ENCODE data around the gene ZNF76.

Gene ZNF76

DNA sequence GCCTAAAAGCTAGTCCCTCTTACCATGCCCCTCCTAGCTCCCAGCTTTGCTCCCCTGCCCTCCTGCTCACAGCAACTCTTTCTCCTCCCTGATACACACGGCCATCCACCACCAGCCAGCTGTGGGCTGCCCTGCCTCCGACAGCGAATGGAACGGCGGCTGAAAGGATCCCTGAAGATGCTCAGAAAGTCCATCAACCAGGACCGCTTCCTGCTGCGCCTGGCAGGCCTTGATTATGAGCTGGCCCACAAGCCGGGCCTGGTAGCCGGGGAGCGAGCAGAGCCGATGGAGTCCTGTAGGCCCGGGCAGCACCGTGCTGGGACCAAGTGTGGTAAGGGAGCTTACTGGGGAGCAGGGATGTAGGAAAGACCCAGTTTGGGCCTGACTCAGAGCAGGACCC is 16.6 kb upstream of the ZNF76 start:
- peaks cover 7% of the 10 kb centered on the region for H3F3A ChIP-seq (ENCODE audit: insufficient read depth, low read length)

DNA sequence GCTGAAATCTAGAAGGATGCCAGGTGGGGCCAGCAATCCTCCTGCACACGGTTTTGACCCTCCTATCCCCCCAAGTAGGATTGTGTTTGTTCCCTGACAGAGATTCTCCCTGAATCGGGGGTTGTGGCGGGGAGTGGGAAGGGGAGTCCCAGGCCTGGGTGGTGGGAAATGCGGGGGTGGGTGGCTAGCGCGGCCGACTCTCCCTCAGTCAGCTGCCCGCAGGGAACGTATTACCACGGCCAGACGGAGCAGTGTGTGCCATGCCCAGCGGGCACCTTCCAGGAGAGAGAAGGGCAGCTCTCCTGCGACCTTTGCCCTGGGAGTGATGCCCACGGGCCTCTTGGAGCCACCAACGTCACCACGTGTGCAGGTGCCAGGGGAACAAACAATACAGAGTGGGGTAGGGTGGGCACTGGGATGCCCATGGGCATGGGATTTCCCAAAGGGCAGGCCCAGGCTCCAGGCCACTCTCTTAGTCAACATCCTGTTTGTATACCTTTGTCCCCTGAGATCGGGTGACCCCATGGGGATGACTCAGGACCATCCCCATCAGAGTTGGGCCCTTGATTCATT is 16.1 kb upstream of the ZNF76 start:
- 0 out of 2 replicates have a peak, but pooled peaks cover 3% of the 10 kb centered on the region for H3K79me2 ChIP-seq (ENCODE audit: low read length)
- H3K9ac ChIP-seq (ENCODE audit: low read length) = no peak overlapping the region
- H3K4me3 ChIP-seq (ENCODE audit: low read length) = no peak overlapping the region
- peaks cover 13% of the 10 kb centered on the region for H3K4me1 ChIP-seq (ENCODE audit: low read length)
- H4K20me1 ChIP-seq (ENCODE audit: insufficient read depth, low read length) = no peaks in the 10 kb centered on the region
- no peak overlapping the region for H2AFZ ChIP-seq (ENCODE audit: low read length)
- H3K9me2 ChIP-seq (replicated peaks; ENCODE audit: insufficient read depth, low read length) = no peaks in the 10 kb centered on the region
- no peaks in the 10 kb centered on the region for H3K36me3 ChIP-seq (replicated peaks; ENCODE audit: insufficient read depth, low read length)
- TF ChIP-seq, protein P1, sequence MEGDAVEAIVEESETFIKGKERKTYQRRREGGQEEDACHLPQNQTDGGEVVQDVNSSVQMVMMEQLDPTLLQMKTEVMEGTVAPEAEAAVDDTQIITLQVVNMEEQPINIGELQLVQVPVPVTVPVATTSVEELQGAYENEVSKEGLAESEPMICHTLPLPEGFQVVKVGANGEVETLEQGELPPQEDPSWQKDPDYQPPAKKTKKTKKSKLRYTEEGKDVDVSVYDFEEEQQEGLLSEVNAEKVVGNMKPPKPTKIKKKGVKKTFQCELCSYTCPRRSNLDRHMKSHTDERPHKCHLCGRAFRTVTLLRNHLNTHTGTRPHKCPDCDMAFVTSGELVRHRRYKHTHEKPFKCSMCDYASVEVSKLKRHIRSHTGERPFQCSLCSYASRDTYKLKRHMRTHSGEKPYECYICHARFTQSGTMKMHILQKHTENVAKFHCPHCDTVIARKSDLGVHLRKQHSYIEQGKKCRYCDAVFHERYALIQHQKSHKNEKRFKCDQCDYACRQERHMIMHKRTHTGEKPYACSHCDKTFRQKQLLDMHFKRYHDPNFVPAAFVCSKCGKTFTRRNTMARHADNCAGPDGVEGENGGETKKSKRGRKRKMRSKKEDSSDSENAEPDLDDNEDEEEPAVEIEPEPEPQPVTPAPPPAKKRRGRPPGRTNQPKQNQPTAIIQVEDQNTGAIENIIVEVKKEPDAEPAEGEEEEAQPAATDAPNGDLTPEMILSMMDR (IDR thresholded peaks at IDR 0.05; ENCODE audit: low read length) = no peak
- TF ChIP-seq EZH2phosphoT487 (IDR thresholded peaks at IDR 0.05; ENCODE audit: low read length) (no peak), EZH2 (optimal IDR thresholded peaks at IDR 0.05; ENCODE audit: low read depth, low read length) (no peak)
- no peaks in the 10 kb centered on the region for H3K9me3 ChIP-seq (replicated peaks; ENCODE audit: insufficient read depth, low read length)
- no peak overlapping the region for H3K27ac ChIP-seq (ENCODE audit: low read length)
- no peak overlapping the region for H3K4me2 ChIP-seq (ENCODE audit: low read depth, low read length)
- DNase-seq = no peak
- no peaks in the 10 kb centered on the region for H3K27me3 ChIP-seq (replicated peaks; ENCODE audit: insufficient read depth, low read length)
- peaks cover 10% of the 10 kb centered on the region for H3F3A ChIP-seq (ENCODE audit: insufficient read depth, low read length)

More for the DNA sequence above, 16.6 kb upstream of the ZNF76 start:
- H3K27me3 ChIP-seq (replicated peaks; ENCODE audit: insufficient read depth, low read length) = no peaks in the 10 kb centered on the region
- H3K79me2 ChIP-seq (ENCODE audit: low read length) = 0 out of 2 replicates have a peak, but pooled peaks cover 3% of the 10 kb centered on the region
- no peak overlapping the region for H3K4me2 ChIP-seq (ENCODE audit: low read depth, low read length)
- H3K36me3 ChIP-seq (replicated peaks; ENCODE audit: insufficient read depth, low read length) = no peaks in the 10 kb centered on the region
- peaks cover 8% of the 10 kb centered on the region for H3K4me1 ChIP-seq (ENCODE audit: low read length)
- TF ChIP-seq EZH2 (optimal IDR thresholded peaks at IDR 0.05; ENCODE audit: low read depth, low read length) = no peak
- TF ChIP-seq EZH2phosphoT487 (IDR thresholded peaks at IDR 0.05; ENCODE audit: low read length) = no peak
- TF ChIP-seq, protein P1 (IDR thresholded peaks at IDR 0.05; ENCODE audit: low read length) = no peak
- H3K9me2 ChIP-seq (replicated peaks; ENCODE audit: insufficient read depth, low read length) = no peaks in the 10 kb centered on the region
- H3K4me3 ChIP-seq (ENCODE audit: low read length) = no peak overlapping the region
- DNase-seq = no peak
- H2AFZ ChIP-seq (ENCODE audit: low read length) = no peak overlapping the region
- no peak overlapping the region for H3K27ac ChIP-seq (ENCODE audit: low read length)
- H3K9ac ChIP-seq (ENCODE audit: low read length) = no peak overlapping the region
- H3K9me3 ChIP-seq (replicated peaks; ENCODE audit: insufficient read depth, low read length) = no peaks in the 10 kb centered on the region
- H4K20me1 ChIP-seq (ENCODE audit: insufficient read depth, low read length) = no peaks in the 10 kb centered on the region

DNA sequence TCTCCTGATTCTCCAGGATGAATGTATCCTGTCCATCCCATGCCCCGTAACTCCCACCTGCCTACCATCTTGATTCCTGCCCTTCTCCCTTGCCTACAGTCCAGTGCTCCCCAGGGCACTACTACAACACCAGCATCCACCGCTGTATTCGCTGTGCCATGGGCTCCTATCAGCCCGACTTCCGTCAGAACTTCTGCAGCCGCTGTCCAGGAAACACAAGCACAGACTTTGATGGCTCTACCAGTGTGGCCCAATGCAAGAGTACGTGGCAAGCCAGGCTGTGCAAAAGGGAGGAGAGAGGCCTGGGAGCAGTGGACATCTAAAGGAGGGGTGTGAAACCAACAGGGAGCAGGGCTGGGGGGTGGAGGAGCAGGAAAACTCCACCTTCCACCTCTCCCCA is 15.0 kb upstream of the ZNF76 start:
- Histone ChIP-seq H3K9me3 (replicated peaks; ENCODE audit: insufficient read depth, low read length) (no peaks in the 10 kb centered on the region), H3K4me3 (ENCODE audit: low read length) (no peak overlapping the region), H3K27me3 (replicated peaks; ENCODE audit: insufficient read depth, low read length) (no peaks in the 10 kb centered on the region), H4K20me1 (ENCODE audit: insufficient read depth, low read length) (no peaks in the 10 kb centered on the region), H3K9me2 (replicated peaks; ENCODE audit: insufficient read depth, low read length) (no peaks in the 10 kb centered on the region), H3K27ac (ENCODE audit: low read length) (no peak overlapping the region), H3K9ac (ENCODE audit: low read length) (no peak overlapping the region), H2AFZ (ENCODE audit: low read length) (no peak overlapping the region), H3K36me3 (replicated peaks; ENCODE audit: insufficient read depth, low read length) (no peaks in the 10 kb centered on the region), H3K4me2 (ENCODE audit: low read depth, low read length) (no peak overlapping the region), H3F3A (ENCODE audit: insufficient read depth, low read length) (peaks cover 10% of the 10 kb centered on the region), H3K79me2 (ENCODE audit: low read length) (0 out of 2 replicates have a peak, but pooled peaks cover 3% of the 10 kb centered on the region), H3K4me1 (ENCODE audit: low read length) (peaks cover 24% of the 10 kb centered on the region)
- DNase-seq = no peak
- TF ChIP-seq, protein P1 (IDR thresholded peaks at IDR 0.05; ENCODE audit: low read length) = no peak
- TF ChIP-seq EZH2 (optimal IDR thresholded peaks at IDR 0.05; ENCODE audit: low read depth, low read length) = no peak
- no peak for TF ChIP-seq EZH2phosphoT487 (IDR thresholded peaks at IDR 0.05; ENCODE audit: low read length)

Measured in MM.1S (cell line).